RWPE1 (cell line): ENCODE measurements around the gene RAB31.

Experiments
- CTCF ChIA-PET: fragments of 350-600 bp; sonication (Branson Sonifier 250); formaldehyde crosslinking; extraction: SDS; loops from one replicate; lab custom pipeline; 2021; lab: Yijun Ruan, JAX
- POLR2A ChIA-PET: fragments of 400-600 bp; formaldehyde crosslinking; extraction: SDS; loops from one replicate; lab custom pipeline; 2020; ENCODE audit warnings: antibody characterized with exemption; ENCODE audit not compliant: low non-redundant PET; lab: Yijun Ruan, JAX
- DNase-seq: peaks from one replicate; pipeline ENCODE4 v3.0.0; 2012; ENCODE audit warnings: low spot score
- H3K27ac ChIP-seq: fragments of 450-650 bp; 2 replicates; pipeline ENCODE4 v1.5.1; 2017
- CTCF ChIP-seq: fragments of 450-650 bp; conservative IDR thresholded peaks from 2 replicates; pipeline ENCODE4 v1.5.1; 2017; ENCODE audit warnings: low read depth, mild to moderate bottlenecking

Gene RAB31

GRCh38 chr18:9792565-9793245 lies 84.6 kb downstream of the RAB31 start:
- ChIA-PET POLR2A (no interaction called here), CTCF (no interaction called here)
- no peak overlapping the region for H3K27ac ChIP-seq
- TF ChIP-seq CTCF: no peak; the same call in 1 of the 2 replicates
- DNase-seq: no peak

GRCh38 chr18:9796011-9796410 lies 87.9 kb downstream of the RAB31 start:
- DNase-seq: no peak
- H3K27ac ChIP-seq: no peak overlapping the region
- ChIA-PET CTCF (no interaction called here), POLR2A (no interaction called here)
- TF ChIP-seq CTCF: no peak

- no peak overlapping the region for H3K27ac ChIP-seq
- no peak for DNase-seq
- no peak for TF ChIP-seq CTCF
- CTCF ChIA-PET: no interaction called here
- POLR2A ChIA-PET: no interaction called here
Measured at GRCh38 chr18:9796935-9797549, 88.9 kb downstream of the RAB31 start.

GRCh38 chr18:9802175-9803062 lies 94.3 kb downstream of the RAB31 start:
- no peak overlapping the region for H3K27ac ChIP-seq
- ChIA-PET CTCF (no interaction called here), POLR2A (no interaction called here)
- no peak for DNase-seq
- no peak for TF ChIP-seq CTCF

- ChIA-PET CTCF (no interaction called here), POLR2A (no interaction called here)
- no peak for DNase-seq
- no peak overlapping the region for H3K27ac ChIP-seq
- no peak for TF ChIP-seq CTCF
Measured at GRCh38 chr18:9803063-9803697, 95.1 kb downstream of the RAB31 start.
